Prostate gland (tissue), 2 donors: ENCODE data around the gene LARGE1. TPM values are rescaled to one million over a fixed set of nuclear protein-coding genes. Genes with fewer than 3 reads are reported as not detected.

ENCODE experiments used
- DNase-seq: peaks from one replicate; pipeline ENCODE4 v3.0.0-alpha.2; 2019; ENCODE audit warnings: low spot score
- H3K27ac ChIP-seq, 2 donors: fragments of 200-600 bp; sonication (generic); 2 replicates each; pipeline ENCODE4 v1.5.1; 2017 to 2019
- H3K27me3 ChIP-seq: fragments of 200-600 bp; sonication (generic); replicated peaks from 2 replicates; pipeline ENCODE4 v1.5.1; 2019; ENCODE audit not compliant: insufficient read depth
- H3K36me3 ChIP-seq, 2 donors: fragments of 200-600 bp; sonication (generic); 1 replicate in 1 of 2; 2 replicates in 1 of 2; pipeline versions ENCODE4 v1.5.1 to v1.8.1; 2017 to 2019
- H3K4me1 ChIP-seq: fragments of 200-600 bp; sonication (generic); replicated peaks from 2 replicates; pipeline ENCODE4 v1.5.1; 2019
- H3K4me3 ChIP-seq, 2 donors: fragments of 200-600 bp; sonication (generic); 2 replicates each; pipeline ENCODE4 v1.5.1; 2017 to 2019
- H3K9me3 ChIP-seq: fragments of 200-600 bp; sonication (generic); 2 replicates; pipeline ENCODE4 v1.5.1; 2017
- POLR2A ChIP-seq: fragments of 450-650 bp; IDR thresholded peaks from one replicate; pipeline ENCODE4 v1.6.1; 2016; ENCODE audit warnings: antibody characterized with exemption, mild to moderate bottlenecking
- POLR2AphosphoS5 ChIP-seq: sonication (generic); formaldehyde crosslinking; IDR thresholded peaks from one replicate; pipeline ENCODE4 v1.6.1; 2017; ENCODE audit warnings: antibody characterized with exemption
- WGBS: methylation state at CpG from one replicate; pipeline ENCODE4 v1.1.5; 2018; 5-methylcytosine and 5-hydroxymethylcytosine counted together
- intact Hi-C: fragments of 100-400 bp; cut with DNase I; formaldehyde crosslinking; loops from one replicate; pipeline ENCODE4 v1.14.2; 2022
- total RNA-seq, 2 donors: library from RNA; depleted of rRNA; stranded (reverse); fragments of >200 nt; gene quantifications; one replicate each; pipeline ENCODE4 v1.1.0, GENCODE V29; 2016
- TF ChIP-seq, protein P1 (sequence below), 4 experiments: fragments of 200-600 bp in 2 of 4; fragments of 450-650 bp in 2 of 4; sonication (generic) in 2 of 4; IDR thresholded peaks; 1 replicate in 3 of 4; 2 replicates in 1 of 4; pipeline ENCODE4 v1.5.1; 2016 to 2019; ENCODE audit warnings: antibody characterized with exemption in 4 of 4, mild to moderate bottlenecking in 2 of 4, moderate library complexity in 2 of 4

LARGE1 gene
- total RNA-seq, 2 donors from 2014 or later = 18.6 to 37.4 TPM

DNA sequence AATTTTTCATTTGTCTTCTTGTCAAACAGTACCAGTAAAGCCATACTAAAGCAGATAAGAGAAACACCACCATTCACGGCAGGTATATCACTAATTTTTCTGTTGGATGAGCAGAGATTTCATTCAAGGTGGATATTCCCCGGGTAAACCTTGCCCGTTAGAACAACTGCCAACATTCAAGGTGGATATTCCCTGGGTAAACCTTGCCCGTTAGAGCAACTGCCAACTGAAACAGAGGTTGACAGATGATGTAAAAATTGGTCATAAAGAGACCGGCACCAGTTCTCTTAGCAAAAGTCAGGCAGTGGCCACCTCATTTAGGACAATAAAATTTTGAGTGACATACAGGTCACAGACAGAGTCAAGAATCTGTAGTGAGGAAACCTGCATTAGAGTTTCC lies 438.7 kb downstream of the LARGE1 start:
- WGBS = 60% methylated on average over 5 of the region's 5 CpGs
- no peak overlapping the region for H3K4me3 ChIP-seq
- H3K36me3 ChIP-seq = no peaks in the 10 kb centered on the region
- H3K4me1 ChIP-seq = no peaks in the 10 kb centered on the region
- no peak for TF ChIP-seq POLR2A
- TF ChIP-seq, protein P1, sequence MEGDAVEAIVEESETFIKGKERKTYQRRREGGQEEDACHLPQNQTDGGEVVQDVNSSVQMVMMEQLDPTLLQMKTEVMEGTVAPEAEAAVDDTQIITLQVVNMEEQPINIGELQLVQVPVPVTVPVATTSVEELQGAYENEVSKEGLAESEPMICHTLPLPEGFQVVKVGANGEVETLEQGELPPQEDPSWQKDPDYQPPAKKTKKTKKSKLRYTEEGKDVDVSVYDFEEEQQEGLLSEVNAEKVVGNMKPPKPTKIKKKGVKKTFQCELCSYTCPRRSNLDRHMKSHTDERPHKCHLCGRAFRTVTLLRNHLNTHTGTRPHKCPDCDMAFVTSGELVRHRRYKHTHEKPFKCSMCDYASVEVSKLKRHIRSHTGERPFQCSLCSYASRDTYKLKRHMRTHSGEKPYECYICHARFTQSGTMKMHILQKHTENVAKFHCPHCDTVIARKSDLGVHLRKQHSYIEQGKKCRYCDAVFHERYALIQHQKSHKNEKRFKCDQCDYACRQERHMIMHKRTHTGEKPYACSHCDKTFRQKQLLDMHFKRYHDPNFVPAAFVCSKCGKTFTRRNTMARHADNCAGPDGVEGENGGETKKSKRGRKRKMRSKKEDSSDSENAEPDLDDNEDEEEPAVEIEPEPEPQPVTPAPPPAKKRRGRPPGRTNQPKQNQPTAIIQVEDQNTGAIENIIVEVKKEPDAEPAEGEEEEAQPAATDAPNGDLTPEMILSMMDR (IDR thresholded peaks at IDR 0.05) = no peak
- no peak for TF ChIP-seq POLR2AphosphoS5
- H3K9me3 ChIP-seq = no peaks in the 10 kb centered on the region
- DNase-seq = no peak
- no peaks in the 10 kb centered on the region for H3K27me3 ChIP-seq
- no peak overlapping the region for H3K27ac ChIP-seq
- intact Hi-C loops = no loop called here

DNA sequence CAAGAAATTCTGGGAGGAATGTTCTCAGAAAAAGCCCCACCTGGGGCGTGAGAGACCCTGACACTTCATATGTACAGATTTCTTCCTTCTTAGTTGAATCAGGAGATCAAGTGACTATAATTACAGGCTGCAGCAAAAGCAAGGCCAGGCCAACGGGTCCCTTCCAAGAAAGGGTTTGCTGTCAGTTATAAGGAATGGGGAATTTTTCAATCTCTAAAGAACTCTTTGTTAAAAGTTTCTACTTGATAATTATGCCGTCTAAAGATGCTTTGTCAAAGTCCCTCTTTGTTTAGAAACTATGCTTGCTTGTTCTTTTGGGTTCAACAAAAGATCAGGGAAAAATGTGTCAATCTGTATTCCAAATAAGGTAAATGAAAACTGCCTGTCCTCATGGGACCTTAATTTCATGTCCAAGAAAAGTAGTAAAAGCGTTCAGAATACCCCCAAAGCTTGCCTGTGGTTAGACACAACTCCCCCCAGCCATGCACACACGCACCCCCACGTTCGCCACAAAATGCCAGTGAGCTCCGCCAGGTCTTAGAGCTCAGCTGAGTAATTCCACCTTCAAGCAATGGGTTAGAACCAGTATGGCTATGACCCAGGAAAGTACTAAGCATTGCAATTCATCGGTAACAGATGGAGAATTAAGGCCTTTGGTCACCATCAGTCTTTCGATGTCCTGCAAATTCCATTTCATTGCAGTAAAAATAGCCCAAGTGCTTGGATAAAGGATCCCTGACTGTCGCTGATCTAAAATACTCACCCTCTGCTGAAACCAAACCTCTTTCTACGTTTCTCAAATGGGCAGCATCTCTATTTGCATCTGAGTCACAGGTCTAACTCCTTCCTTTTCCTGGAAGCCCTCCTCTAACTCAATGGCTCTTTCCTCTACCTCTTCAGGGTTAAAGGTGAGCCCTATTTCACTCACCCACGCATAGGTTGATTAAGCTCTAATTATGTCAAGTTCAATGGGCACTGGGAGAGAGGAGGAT lies 442.9 kb downstream of the LARGE1 start:
- H3K27me3 ChIP-seq = no peaks in the 10 kb centered on the region
- WGBS = 79% methylated on average over 13 of the region's 13 CpGs
- no peak overlapping the region for H3K4me3 ChIP-seq
- TF ChIP-seq, protein P1 (IDR thresholded peaks at IDR 0.05) = no peak
- TF ChIP-seq POLR2AphosphoS5 = no peak
- TF ChIP-seq POLR2A = no peak
- H3K9me3 ChIP-seq = no peaks in the 10 kb centered on the region
- no peaks in the 10 kb centered on the region for H3K36me3 ChIP-seq
- H3K27ac ChIP-seq = no peak overlapping the region
- H3K4me1 ChIP-seq = no peaks in the 10 kb centered on the region
- intact Hi-C loops = no loop called here
- DNase-seq = no peak

GRCh38 chr22:33476716-33477115 lies 443.6 kb downstream of the LARGE1 start:
- no peak overlapping the region for H3K27ac ChIP-seq
- no peaks in the 10 kb centered on the region for H3K9me3 ChIP-seq
- H3K4me1 ChIP-seq = no peaks in the 10 kb centered on the region
- H3K36me3 ChIP-seq = no peaks in the 10 kb centered on the region
- TF ChIP-seq POLR2AphosphoS5 (no peak), POLR2A (no peak)
- TF ChIP-seq, protein P1 (IDR thresholded peaks at IDR 0.05) = no peak
- H3K4me3 ChIP-seq = no peak overlapping the region
- no peaks in the 10 kb centered on the region for H3K27me3 ChIP-seq
- WGBS = 80% methylated on average over 13 of the region's 13 CpGs
- intact Hi-C loops = no loop called here
- DNase-seq = no peak

DNA sequence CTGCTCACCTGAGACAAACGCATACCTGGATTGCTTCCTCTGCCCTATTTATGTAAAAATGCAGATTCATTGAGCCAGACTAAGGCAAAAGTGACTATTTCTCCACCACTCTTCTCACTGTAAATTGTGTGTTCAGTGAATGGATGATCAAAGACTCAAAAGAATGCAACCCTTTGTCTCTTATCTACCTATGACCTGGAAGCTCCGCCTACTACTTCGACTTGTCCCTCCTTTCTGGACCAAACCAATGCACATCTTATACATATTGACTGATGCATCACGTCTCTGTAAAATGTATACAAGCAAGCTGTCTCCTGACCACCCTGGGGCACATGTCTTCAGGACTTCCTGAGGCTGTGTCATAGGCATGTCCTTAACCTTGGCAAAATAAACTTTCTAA lies 444.1 kb downstream of the LARGE1 start:
- intact Hi-C loops = no loop called here
- Histone ChIP-seq H3K36me3 (no peaks in the 10 kb centered on the region), H3K27ac (no peak overlapping the region), H3K4me3 (no peak overlapping the region), H3K27me3 (no peaks in the 10 kb centered on the region), H3K4me1 (no peaks in the 10 kb centered on the region), H3K9me3 (no peaks in the 10 kb centered on the region)
- 67% methylated on average over 4 of the region's 4 CpGs for WGBS
- TF ChIP-seq POLR2A (no peak), POLR2AphosphoS5 (no peak)
- TF ChIP-seq, protein P1 (IDR thresholded peaks at IDR 0.05) = no peak
- no peak for DNase-seq

DNA sequence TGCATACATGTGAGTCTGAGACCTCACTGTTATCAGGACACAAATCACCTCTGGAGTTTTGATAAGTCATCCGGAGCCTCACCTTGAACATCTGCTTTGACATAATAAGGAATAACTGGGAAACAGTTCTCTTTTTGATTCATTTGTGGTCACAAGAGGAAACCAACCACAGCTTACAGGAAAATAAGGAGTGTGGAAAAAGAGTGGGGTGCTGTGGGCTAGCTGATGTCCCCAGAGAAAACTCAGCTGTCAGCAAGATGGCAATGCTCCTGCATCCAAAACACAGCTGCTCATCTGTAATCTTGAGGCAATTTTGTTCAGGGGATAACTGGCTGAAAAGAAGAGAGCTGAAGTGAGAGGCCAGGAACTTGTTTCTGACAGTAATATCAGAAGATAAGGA lies 445.7 kb downstream of the LARGE1 start:
- Histone ChIP-seq H3K27me3 (no peaks in the 10 kb centered on the region), H3K4me1 (no peaks in the 10 kb centered on the region), H3K4me3 (no peak overlapping the region), H3K36me3 (no peaks in the 10 kb centered on the region), H3K27ac (no peak overlapping the region), H3K9me3 (no peaks in the 10 kb centered on the region)
- intact Hi-C loops = no loop called here
- DNase-seq = no peak
- TF ChIP-seq POLR2AphosphoS5 = no peak
- no peak for TF ChIP-seq POLR2A
- TF ChIP-seq, protein P1 (IDR thresholded peaks at IDR 0.05) = no peak
- WGBS = 94% methylated on average over 1 of the region's 1 CpG
